ENCODE data around the gene RNF181.
A peak's percentile ranks its signal among the peaks of the same experiment; 100 is the strongest.
"Not testable (repeated sequence)": the region's sequence is repeated elsewhere in the genome, so short reads cannot be mapped to it uniquely, and the experiment has no call there.

The RNF181 gene

DNA sequence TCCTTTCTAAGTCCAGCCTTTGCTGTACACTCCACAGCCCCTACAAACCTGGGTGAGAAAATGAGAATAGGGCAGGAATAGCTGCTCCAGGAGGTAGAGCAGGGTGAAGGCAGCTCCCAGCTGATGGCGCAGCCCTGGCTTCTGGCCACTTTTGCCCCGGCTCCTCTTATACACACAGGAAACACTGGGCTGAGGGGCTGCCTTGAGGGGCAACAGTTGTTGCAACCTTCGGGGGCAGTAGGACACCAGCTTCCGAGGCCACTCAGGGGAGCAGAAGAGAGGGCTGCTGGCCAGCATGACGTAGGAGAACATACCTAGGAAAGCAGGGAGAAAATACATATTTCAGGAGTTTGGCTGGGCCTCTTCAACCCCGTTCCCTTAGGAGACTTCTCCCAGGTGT, 42.4 kb upstream of the RNF181 start:
- H3K27ac ChIP-seq: no peak overlapping the region
- H3K9ac ChIP-seq: no peak overlapping the region
- no peak overlapping the region for H3K4me2 ChIP-seq (ENCODE audit: low read length)
- H3K9me3 ChIP-seq (ENCODE audit: control insufficient read depth, low read length): no peaks in the 10 kb centered on the region
- H2AFZ ChIP-seq: no peak overlapping the region
- no peaks in the 10 kb centered on the region for H3K36me3 ChIP-seq (ENCODE audit: control insufficient read depth, insufficient read depth, low read length)
- TF ChIP-seq, protein P1, sequence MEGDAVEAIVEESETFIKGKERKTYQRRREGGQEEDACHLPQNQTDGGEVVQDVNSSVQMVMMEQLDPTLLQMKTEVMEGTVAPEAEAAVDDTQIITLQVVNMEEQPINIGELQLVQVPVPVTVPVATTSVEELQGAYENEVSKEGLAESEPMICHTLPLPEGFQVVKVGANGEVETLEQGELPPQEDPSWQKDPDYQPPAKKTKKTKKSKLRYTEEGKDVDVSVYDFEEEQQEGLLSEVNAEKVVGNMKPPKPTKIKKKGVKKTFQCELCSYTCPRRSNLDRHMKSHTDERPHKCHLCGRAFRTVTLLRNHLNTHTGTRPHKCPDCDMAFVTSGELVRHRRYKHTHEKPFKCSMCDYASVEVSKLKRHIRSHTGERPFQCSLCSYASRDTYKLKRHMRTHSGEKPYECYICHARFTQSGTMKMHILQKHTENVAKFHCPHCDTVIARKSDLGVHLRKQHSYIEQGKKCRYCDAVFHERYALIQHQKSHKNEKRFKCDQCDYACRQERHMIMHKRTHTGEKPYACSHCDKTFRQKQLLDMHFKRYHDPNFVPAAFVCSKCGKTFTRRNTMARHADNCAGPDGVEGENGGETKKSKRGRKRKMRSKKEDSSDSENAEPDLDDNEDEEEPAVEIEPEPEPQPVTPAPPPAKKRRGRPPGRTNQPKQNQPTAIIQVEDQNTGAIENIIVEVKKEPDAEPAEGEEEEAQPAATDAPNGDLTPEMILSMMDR (IDR thresholded peaks at IDR 0.05): no peak
- peaks cover 8% of the 10 kb centered on the region for H3K4me1 ChIP-seq
- no peaks in the 10 kb centered on the region for H3K79me2 ChIP-seq
- no peak overlapping the region for H3K4me3 ChIP-seq (ENCODE audit: low read depth, low read length)
- no peaks in the 10 kb centered on the region for H3K27me3 ChIP-seq (ENCODE audit: control insufficient read depth, insufficient read depth, low read length)

DNA sequence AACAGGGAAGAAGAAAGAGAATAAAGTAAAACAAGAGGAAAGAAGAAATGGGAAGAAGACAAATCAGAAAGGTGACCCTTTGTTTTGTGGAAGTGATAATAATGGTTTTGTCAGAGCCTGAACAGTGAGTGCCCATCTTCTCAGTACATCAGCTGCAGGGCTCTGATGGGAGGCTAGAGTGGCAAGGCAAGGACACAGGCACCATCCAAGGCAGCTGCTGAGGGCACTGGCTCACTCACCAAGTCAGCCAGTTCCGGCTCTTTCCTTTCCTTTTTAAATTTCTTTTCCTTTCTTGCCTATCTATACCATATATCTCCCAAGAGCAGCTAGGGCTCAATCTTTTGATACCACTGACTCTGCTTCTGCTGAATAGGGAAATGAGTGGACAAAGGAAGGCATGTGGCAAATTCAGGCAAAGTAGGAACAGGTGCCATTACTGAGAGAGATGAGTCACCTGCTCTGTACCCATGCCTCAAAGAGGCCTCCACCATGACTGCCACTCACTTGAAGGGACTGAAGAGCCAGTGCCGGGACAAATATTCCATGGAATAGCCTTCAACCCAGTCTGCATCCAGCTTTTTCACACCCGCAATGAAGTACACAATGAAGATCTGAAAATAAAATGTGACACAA, 40.4 kb upstream of the RNF181 start:
- H3K4me1 ChIP-seq: peaks cover 8% of the 10 kb centered on the region
- no peak overlapping the region for H3K4me3 ChIP-seq (ENCODE audit: low read depth, low read length)
- H3K9ac ChIP-seq: no peak overlapping the region
- no peak overlapping the region for H2AFZ ChIP-seq
- H3K79me2 ChIP-seq: no peaks in the 10 kb centered on the region
- H3K27ac ChIP-seq: no peak overlapping the region
- no peaks in the 10 kb centered on the region for H3K9me3 ChIP-seq (ENCODE audit: control insufficient read depth, low read length)
- no peaks in the 10 kb centered on the region for H3K36me3 ChIP-seq (ENCODE audit: control insufficient read depth, insufficient read depth, low read length)
- TF ChIP-seq, protein P1 (IDR thresholded peaks at IDR 0.05): no peak
- no peaks in the 10 kb centered on the region for H3K27me3 ChIP-seq (ENCODE audit: control insufficient read depth, insufficient read depth, low read length)
- H3K4me2 ChIP-seq (ENCODE audit: low read length): no peak overlapping the region

DNA sequence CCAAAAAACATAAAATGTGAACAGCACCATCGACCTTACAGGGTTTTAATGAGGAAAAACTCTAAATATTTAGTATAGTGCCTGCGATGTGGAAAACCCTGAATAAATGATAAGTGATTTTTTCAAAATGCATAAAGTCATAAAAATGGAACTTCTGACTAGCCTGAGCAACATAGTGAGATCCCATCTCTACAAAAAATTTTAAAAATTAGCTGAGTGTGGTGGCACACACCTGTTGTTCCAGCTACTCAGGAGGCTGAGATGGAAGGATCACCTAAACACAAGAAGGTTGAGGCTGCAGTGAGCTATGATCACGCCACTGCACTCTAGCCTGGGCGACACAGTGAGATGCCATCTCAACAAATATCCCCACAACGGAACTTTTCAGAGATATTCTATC, 38.4 kb upstream of the RNF181 start:
- H3K27ac ChIP-seq: no peak overlapping the region
- H3K27me3 ChIP-seq (ENCODE audit: control insufficient read depth, insufficient read depth, low read length): no peaks in the 10 kb centered on the region
- H3K36me3 ChIP-seq (ENCODE audit: control insufficient read depth, insufficient read depth, low read length): no peaks in the 10 kb centered on the region
- TF ChIP-seq, protein P1 (IDR thresholded peaks at IDR 0.05): no peak
- no peak overlapping the region for H3K9ac ChIP-seq
- H3K4me3 ChIP-seq (ENCODE audit: low read depth, low read length): no peak overlapping the region
- no peaks in the 10 kb centered on the region for H3K9me3 ChIP-seq (ENCODE audit: control insufficient read depth, low read length)
- no peak overlapping the region for H2AFZ ChIP-seq
- no peak overlapping the region for H3K4me2 ChIP-seq (ENCODE audit: low read length)
- H3K4me1 ChIP-seq: peaks cover 5% of the 10 kb centered on the region
- no peaks in the 10 kb centered on the region for H3K79me2 ChIP-seq

DNA sequence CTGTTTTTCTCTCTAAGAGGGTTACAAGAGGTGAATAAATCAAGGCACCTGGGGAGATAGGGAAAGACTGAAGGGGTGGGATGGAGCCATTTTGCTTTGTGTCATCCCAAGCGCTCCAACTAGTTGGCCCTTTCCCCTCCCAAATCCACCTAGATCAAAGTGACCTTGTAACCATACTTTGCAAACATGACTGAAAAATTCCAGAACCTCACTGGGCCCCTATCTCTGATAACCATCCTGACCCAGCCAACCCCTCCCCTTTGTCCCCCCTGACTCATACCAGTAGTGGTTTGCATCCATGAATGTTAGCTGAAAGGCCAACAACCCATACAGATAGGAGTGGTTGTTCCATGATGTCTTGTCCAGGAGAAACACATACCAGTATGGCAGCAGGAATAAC, 37.4 kb upstream of the RNF181 start:
- H3K27me3 ChIP-seq (ENCODE audit: control insufficient read depth, insufficient read depth, low read length): no peaks in the 10 kb centered on the region
- no peaks in the 10 kb centered on the region for H3K9me3 ChIP-seq (ENCODE audit: control insufficient read depth, low read length)
- no peak overlapping the region for H3K27ac ChIP-seq
- no peak overlapping the region for H3K4me3 ChIP-seq (ENCODE audit: low read depth, low read length)
- H2AFZ ChIP-seq: no peak overlapping the region
- no peak overlapping the region for H3K9ac ChIP-seq
- TF ChIP-seq, protein P1 (IDR thresholded peaks at IDR 0.05): no peak
- H3K79me2 ChIP-seq: no peaks in the 10 kb centered on the region
- peaks cover 2% of the 10 kb centered on the region for H3K4me1 ChIP-seq
- no peak overlapping the region for H3K4me2 ChIP-seq (ENCODE audit: low read length)
- H3K36me3 ChIP-seq (ENCODE audit: control insufficient read depth, insufficient read depth, low read length): no peaks in the 10 kb centered on the region

DNA sequence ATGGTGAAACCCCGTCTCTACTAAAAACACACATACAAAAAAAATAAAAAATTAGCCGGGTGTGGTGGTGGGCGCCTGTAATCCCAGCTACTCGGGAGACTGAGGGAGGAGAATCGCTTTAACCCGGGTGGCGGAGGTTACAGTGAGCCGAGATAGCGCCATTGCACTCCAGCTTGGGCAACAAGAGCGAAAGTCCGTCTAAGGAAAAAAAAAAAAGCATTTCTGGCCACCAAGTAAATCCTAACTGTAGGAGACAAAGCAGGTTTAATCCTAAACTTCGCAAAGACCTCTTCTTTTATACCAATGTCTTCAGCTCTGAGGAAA, 35.2 kb upstream of the RNF181 start:
- not testable (repeated sequence) for H3K9ac ChIP-seq; H3K36me3 ChIP-seq (ENCODE audit: control insufficient read depth, insufficient read depth, low read length); H3K27me3 ChIP-seq (ENCODE audit: control insufficient read depth, insufficient read depth, low read length); H3K4me1 ChIP-seq; H2AFZ ChIP-seq; H3K9me3 ChIP-seq (ENCODE audit: control insufficient read depth, low read length); H3K79me2 ChIP-seq; H3K27ac ChIP-seq
- Histone ChIP-seq H3K4me2 (ENCODE audit: low read length) (peak overlapping the region; percentile 74), H3K4me3 (ENCODE audit: low read depth, low read length) (peak overlapping the region; percentile 73)

All from parathyroid adenoma (tissue), 2 donors.